Peyer's patch (tissue), 4 donors: ENCODE measurements around the gene XRCC1. TPM values are rescaled to one million over a fixed set of nuclear protein-coding genes. Genes with fewer than 3 reads are reported as not detected.
"Not testable (repeated sequence)": the region's sequence is repeated elsewhere in the genome, so short reads cannot be mapped to it uniquely, and the experiment has no call there.

Source experiments
- DNase-seq, 3 donors: peaks; one replicate each; pipeline ENCODE4 v3.0.0-alpha.2; 2017 to 2019
- H3K27ac ChIP-seq, 4 donors: fragments of 200-600 bp; sonication (generic); one replicate each; pipeline ENCODE4 v1.5.1; 2016 to 2019
- H3K27me3 ChIP-seq, 2 donors: fragments of 200-600 bp; sonication (generic); one replicate each; pipeline ENCODE4 v1.5.1; 2019
- H3K36me3 ChIP-seq, 3 donors: fragments of 200-600 bp; sonication (generic); one replicate each; pipeline ENCODE4 v1.5.1; 2016 to 2019
- H3K4me1 ChIP-seq, 4 donors: fragments of 200-600 bp; sonication (generic); one replicate each; pipeline ENCODE4 v1.5.1; 2016 to 2019
- H3K4me3 ChIP-seq, 4 donors: fragments of 200-600 bp; sonication (generic); 1 replicate in 3 of 4; 2 replicates in 1 of 4; pipeline ENCODE4 v1.5.1; 2016 to 2019; ENCODE audit warnings: mild to moderate bottlenecking in 1 of 4
- H3K9me3 ChIP-seq, 4 donors: fragments of 200-600 bp; sonication (generic); one replicate each; pipeline ENCODE4 v1.5.1; 2016 to 2019; ENCODE audit warnings: mild to moderate bottlenecking in 1 of 4
- CTCF ChIP-seq, 6 experiments: fragments of 450-650 bp in 4 of 6; fragments of 200-600 bp in 2 of 6; sonication (generic) in 1 of 6; IDR thresholded peaks; one replicate each; pipeline ENCODE4 v1.5.1; 2017 to 2019; ENCODE audit warnings: antibody characterized with exemption in 6 of 6, mild to moderate bottlenecking in 3 of 6, moderate library complexity in 1 of 6
- POLR2A ChIP-seq, 2 donors: fragments of 450-650 bp; IDR thresholded peaks; one replicate each; pipeline ENCODE4 v1.5.1; 2017; ENCODE audit warnings: antibody characterized with exemption in 2 of 2, mild to moderate bottlenecking in 2 of 2, moderate library complexity in 2 of 2
- total RNA-seq, 4 donors: library from RNA; depleted of rRNA; stranded (reverse); fragments of >200 nt; gene quantifications; one replicate each; pipeline ENCODE4 v1.1.0, GENCODE V29; 2016

The XRCC1 gene
- total RNA-seq, 4 donors from 2014 or later, result 18.4 to 49.5 (median 22.2) TPM

- Histone ChIP-seq H3K9me3 (no peaks in the 10 kb centered on the region), H3K4me3 (no peak overlapping the region), H3K36me3 (peaks cover 0 to 24% (median 0%) of the 10 kb centered on the region in 3 donors), H3K4me1 (peaks cover 0 to 15% (median 2%) of the 10 kb centered on the region in 4 donors), H3K27me3 (no peaks in the 10 kb centered on the region), H3K27ac (no peak overlapping the region)
- DNase-seq, result no peak
- TF ChIP-seq CTCF (IDR thresholded peaks at IDR 0.05) (no peak), POLR2A (IDR thresholded peaks at IDR 0.05) (no peak)
Observed at GRCh38 chr19:43589277-43589676, 13.9 kb upstream of the XRCC1 start.

- H3K4me3 ChIP-seq, H3K4me1 ChIP-seq, H3K36me3 ChIP-seq, H3K27ac ChIP-seq, H3K9me3 ChIP-seq, H3K27me3 ChIP-seq, DNase-seq: not testable (repeated sequence)
Observed at GRCh38 chr19:43587029-43587428, 11.7 kb upstream of the XRCC1 start.

GRCh38 chr19:43586346-43586745 lies 11.0 kb upstream of the XRCC1 start:
- H3K27ac ChIP-seq, result no peak overlapping the region
- DNase-seq, result no peak
- H3K4me3 ChIP-seq, result no peak overlapping the region
- H3K27me3 ChIP-seq, result no peaks in the 10 kb centered on the region
- no peaks in the 10 kb centered on the region for H3K9me3 ChIP-seq
- no peaks in the 10 kb centered on the region for H3K4me1 ChIP-seq
- TF ChIP-seq CTCF (IDR thresholded peaks at IDR 0.05), result no peak
- TF ChIP-seq POLR2A (IDR thresholded peaks at IDR 0.05), result no peak
- peaks cover 0 to 2% (median 0%) of the 10 kb centered on the region in 3 donors for H3K36me3 ChIP-seq

GRCh38 chr19:43584484-43584883 lies 9.2 kb upstream of the XRCC1 start:
- Histone ChIP-seq H3K27ac (no peak overlapping the region), H3K36me3 (no peaks in the 10 kb centered on the region), H3K4me1 (no peaks in the 10 kb centered on the region), H3K4me3 (no peak overlapping the region), H3K27me3 (no peaks in the 10 kb centered on the region), H3K9me3 (no peaks in the 10 kb centered on the region)
- TF ChIP-seq CTCF (IDR thresholded peaks at IDR 0.05) (no peak), POLR2A (IDR thresholded peaks at IDR 0.05) (no peak)
- DNase-seq, result no peak

GRCh38 chr19:43582495-43582894 lies 7.2 kb upstream of the XRCC1 start:
- Histone ChIP-seq H3K27ac (no peak overlapping the region), H3K4me3 (no peak overlapping the region), H3K36me3 (no peaks in the 10 kb centered on the region), H3K27me3 (no peaks in the 10 kb centered on the region), H3K9me3 (no peaks in the 10 kb centered on the region), H3K4me1 (no peaks in the 10 kb centered on the region)
- no peak for DNase-seq
- TF ChIP-seq POLR2A (IDR thresholded peaks at IDR 0.05) (no peak), CTCF (IDR thresholded peaks at IDR 0.05) (no peak)

GRCh38 chr19:43581467-43581866 lies 6.1 kb upstream of the XRCC1 start:
- Histone ChIP-seq H3K27me3 (no peaks in the 10 kb centered on the region), H3K36me3 (no peaks in the 10 kb centered on the region), H3K4me3 (no peak overlapping the region), H3K4me1 (no peaks in the 10 kb centered on the region), H3K9me3 (no peaks in the 10 kb centered on the region), H3K27ac (no peak overlapping the region)
- no peak for DNase-seq
- TF ChIP-seq POLR2A (IDR thresholded peaks at IDR 0.05) (no peak), CTCF (IDR thresholded peaks at IDR 0.05) (no peak)
